Gastrocnemius medialis (tissue), 4 donors: Measurements from ENCODE around the gene MSLN. TPM values are rescaled to one million over a fixed set of nuclear protein-coding genes. Genes with fewer than 3 reads are reported as not detected.
A peak's percentile ranks its signal among the peaks of the same experiment; 100 is the strongest.

Experiments
- ATAC-seq, 2 donors: fragments of 150-250 bp; one replicate each; pipeline ENCODE4 v1.9.1; 2016
- DNase-seq, 2 donors: peaks; one replicate each; pipeline ENCODE4 v3.0.0-alpha.2; 2019
- H3K27ac ChIP-seq, 4 donors: fragments of 200-600 bp; sonication (generic); 1 replicate in 1 of 4; 2 replicates in 3 of 4; pipeline ENCODE4 v1.5.1; 2016 to 2018; ENCODE audit warnings: mild to moderate bottlenecking in 2 of 4, moderate library complexity in 1 of 4
- H3K27me3 ChIP-seq, 3 donors: fragments of 200-600 bp; sonication (generic) in 2 of 3; 1 replicate in 1 of 3; 2 replicates in 2 of 3; pipeline versions ENCODE4 v1.5.1 to v1.6.0; 2016 to 2019; ENCODE audit warnings: mild to moderate bottlenecking in 1 of 3, moderate library complexity in 1 of 3
- H3K36me3 ChIP-seq, 2 donors: fragments of 200-600 bp; sonication (generic) in 1 of 2; one replicate each; pipeline ENCODE4 v1.5.1; 2017 to 2018
- H3K4me1 ChIP-seq, 2 donors: fragments of 200-600 bp; sonication (generic) in 1 of 2; one replicate each; pipeline ENCODE4 v1.5.1; 2016 to 2017; ENCODE audit warnings: mild to moderate bottlenecking in 2 of 2
- H3K4me3 ChIP-seq, 4 donors: fragments of 200-600 bp; sonication (generic) in 3 of 4; 1 replicate in 1 of 4; 2 replicates in 3 of 4; pipeline ENCODE4 v1.5.1; 2016 to 2019; ENCODE audit warnings: mild to moderate bottlenecking in 2 of 4
- H3K9me3 ChIP-seq, 3 donors: fragments of 200-600 bp; sonication (generic) in 2 of 3; 1 replicate in 1 of 3; 2 replicates in 2 of 3; pipeline ENCODE4 v1.5.1; 2016 to 2019
- POLR2A ChIP-seq, 2 donors: fragments of 450-650 bp; IDR thresholded peaks; one replicate each; pipeline ENCODE4 v1.6.1; 2017; ENCODE audit warnings: antibody characterized with exemption in 2 of 2, mild to moderate bottlenecking in 2 of 2, moderate library complexity in 2 of 2
- in situ Hi-C, 4 donors: fragments of 200-750 bp; cut with MboI; loops; one replicate each; pipeline versions ENCODE4 v1.15.0 to v1.8.0; 2017; ENCODE audit warnings: low sequenced_read_pairs in 4 of 4
- intact Hi-C: fragments of 100-400 bp; cut with DNase I; formaldehyde crosslinking; loops from one replicate; pipeline ENCODE4 v1.15.1; 2023; ENCODE audit warnings: low total_unique reads
- total RNA-seq, 4 donors: library from RNA; depleted of rRNA; stranded (reverse); fragments of >200 nt; gene quantifications; one replicate each; pipeline versions ENCODE4 v1.1.0 to v1.2.3, GENCODE V29; 2016
- TF ChIP-seq, protein P1 (sequence below), 5 experiments: fragments of 450-650 bp in 3 of 5; fragments of 200-600 bp in 2 of 5; sonication (generic) in 2 of 5; IDR thresholded peaks in 4 of 5; conservative IDR thresholded peaks in 1 of 5; 1 replicate in 4 of 5; 2 replicates in 1 of 5; pipeline ENCODE4 v1.5.1; 2016 to 2019; ENCODE audit warnings: antibody characterized with exemption in 5 of 5, mild to moderate bottlenecking in 3 of 5, moderate library complexity in 3 of 5

MSLN gene
- total RNA-seq, 4 donors from 2014 or later = not detected

DNA sequence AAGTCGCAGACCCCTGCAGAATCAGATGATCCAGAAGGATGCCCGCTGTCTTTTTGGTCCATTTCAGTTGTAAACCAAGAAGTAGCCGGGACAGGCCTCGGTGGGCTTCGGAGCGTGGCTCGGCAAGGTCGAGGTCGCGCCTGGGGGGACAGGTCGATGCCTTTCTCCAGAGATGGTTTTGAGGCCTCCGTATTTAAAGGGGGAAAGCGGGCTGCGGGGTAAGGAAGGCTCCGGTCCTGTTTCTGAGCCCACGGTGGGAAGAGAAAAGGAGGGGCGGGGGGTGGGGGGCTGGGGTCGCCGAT is 47.5 kb downstream of the MSLN start:
- Histone ChIP-seq H3K4me1 (no peaks in the 10 kb centered on the region), H3K4me3 (peak overlapping the region; percentile 62 to 74 (median 66)), H3K27ac (no peak overlapping the region), H3K36me3 (no peaks in the 10 kb centered on the region), H3K27me3 (peaks cover 21 to 41% (median 33%) of the 10 kb centered on the region in 3 donors), H3K9me3 (no peaks in the 10 kb centered on the region)
- TF ChIP-seq POLR2A (IDR thresholded peaks at IDR 0.05) = no peak
- no peak for ATAC-seq
- DNase-seq = no peak
- intact Hi-C loops (no loop called here), in situ Hi-C loops (loop anchor here in 1 of 4 donors (25.0 kb wide), 1 partner anchor 254 kb away; the partner anchor contains the start of gene SSTR5)

DNA sequence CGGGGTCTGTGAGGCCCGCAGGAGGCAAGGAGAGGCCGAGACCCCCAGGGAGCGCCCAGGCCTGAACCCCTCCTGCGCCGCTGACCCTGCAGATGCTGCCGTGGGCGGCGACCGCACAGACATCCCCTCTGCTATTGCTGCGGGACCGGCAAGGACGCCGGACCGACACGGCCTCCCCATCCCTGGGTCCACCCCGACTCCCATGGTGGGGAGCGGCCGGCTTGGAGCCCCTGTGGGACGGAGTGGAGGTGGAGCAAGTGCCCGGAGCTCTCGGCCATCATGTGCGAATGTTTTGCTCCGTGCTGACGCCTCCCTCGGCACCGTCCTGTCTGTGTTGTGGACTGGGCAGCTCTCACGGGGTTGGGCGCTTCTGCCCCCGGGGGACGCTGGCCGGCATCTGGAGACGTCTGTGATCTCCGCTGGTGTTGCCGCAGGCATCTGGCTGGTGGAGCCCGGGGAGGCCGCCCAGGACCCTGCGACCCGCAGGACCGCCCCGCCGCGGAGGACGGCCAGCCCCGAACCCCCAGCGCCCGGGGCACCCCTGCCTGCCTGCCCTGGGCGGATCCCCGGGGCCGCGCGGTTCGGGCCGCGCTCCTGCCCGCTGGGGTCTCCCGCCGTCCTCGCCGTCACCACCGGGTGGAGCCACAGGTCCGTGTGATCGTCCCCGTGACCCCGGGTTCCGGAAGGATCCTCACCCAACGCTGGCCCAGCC is 52.8 kb downstream of the MSLN start:
- intact Hi-C loops = loop anchor here (5.0 kb wide), 1 partner anchor 244 kb away; no protein-coding TSS in a partner anchor
- no peak for DNase-seq
- H3K4me3 ChIP-seq = no peak overlapping the region

DNA sequence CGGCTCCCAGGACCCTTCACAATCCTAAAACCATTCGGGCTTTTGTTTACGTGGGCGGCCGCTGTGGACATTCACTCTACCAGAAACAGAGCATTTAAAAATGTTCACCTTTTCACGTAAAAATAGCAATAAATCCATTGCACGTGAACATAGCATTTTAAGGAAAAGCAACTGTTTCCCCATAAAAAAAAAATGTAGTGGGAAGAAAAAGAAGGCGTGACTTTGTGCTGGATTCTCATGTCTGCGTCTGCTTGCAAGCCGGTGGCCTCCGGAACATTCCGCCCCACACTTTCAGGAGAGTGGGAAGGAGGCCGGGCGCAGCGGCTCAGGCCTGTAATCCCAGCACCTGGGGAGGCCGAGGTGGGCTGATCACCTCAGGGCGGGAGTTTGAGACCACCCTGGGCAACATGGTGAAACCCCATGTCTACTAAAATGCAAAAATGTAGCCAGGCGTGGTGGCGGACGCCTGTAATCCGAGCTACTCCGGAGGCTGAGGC is 53.4 kb downstream of the MSLN start:
- DNase-seq = no peak
- TF ChIP-seq, protein P1, sequence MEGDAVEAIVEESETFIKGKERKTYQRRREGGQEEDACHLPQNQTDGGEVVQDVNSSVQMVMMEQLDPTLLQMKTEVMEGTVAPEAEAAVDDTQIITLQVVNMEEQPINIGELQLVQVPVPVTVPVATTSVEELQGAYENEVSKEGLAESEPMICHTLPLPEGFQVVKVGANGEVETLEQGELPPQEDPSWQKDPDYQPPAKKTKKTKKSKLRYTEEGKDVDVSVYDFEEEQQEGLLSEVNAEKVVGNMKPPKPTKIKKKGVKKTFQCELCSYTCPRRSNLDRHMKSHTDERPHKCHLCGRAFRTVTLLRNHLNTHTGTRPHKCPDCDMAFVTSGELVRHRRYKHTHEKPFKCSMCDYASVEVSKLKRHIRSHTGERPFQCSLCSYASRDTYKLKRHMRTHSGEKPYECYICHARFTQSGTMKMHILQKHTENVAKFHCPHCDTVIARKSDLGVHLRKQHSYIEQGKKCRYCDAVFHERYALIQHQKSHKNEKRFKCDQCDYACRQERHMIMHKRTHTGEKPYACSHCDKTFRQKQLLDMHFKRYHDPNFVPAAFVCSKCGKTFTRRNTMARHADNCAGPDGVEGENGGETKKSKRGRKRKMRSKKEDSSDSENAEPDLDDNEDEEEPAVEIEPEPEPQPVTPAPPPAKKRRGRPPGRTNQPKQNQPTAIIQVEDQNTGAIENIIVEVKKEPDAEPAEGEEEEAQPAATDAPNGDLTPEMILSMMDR (IDR thresholded peaks at IDR 0.05 in 4 of 5, conservative IDR thresholded peaks at IDR 0.05 in 1 of 5) = peak in 1 of 5 experiments; percentile 3
- TF ChIP-seq POLR2A (IDR thresholded peaks at IDR 0.05) = no peak
- H3K4me3 ChIP-seq = no peak overlapping the region
- no peaks in the 10 kb centered on the region for H3K36me3 ChIP-seq
- intact Hi-C loops = loop anchor here (5.0 kb wide), 1 partner anchor 243 kb away; no protein-coding TSS in a partner anchor
- in situ Hi-C loops = loop anchor here in 1 of 4 donors (25.0 kb wide), 1 partner anchor 248 kb away; the partner anchor contains the start of gene SSTR5
- no peaks in the 10 kb centered on the region for H3K4me1 ChIP-seq
- peaks cover 43 to 57% (median 51%) of the 10 kb centered on the region in 3 donors for H3K27me3 ChIP-seq
- no peak for ATAC-seq
- no peaks in the 10 kb centered on the region for H3K9me3 ChIP-seq
- no peak overlapping the region for H3K27ac ChIP-seq

More for the DNA sequence above, 52.8 kb downstream of the MSLN start:
- TF ChIP-seq, protein P1 (IDR thresholded peaks at IDR 0.05 in 4 of 5, conservative IDR thresholded peaks at IDR 0.05 in 1 of 5) = peak; percentile 25 to 51 (median 43)
- TF ChIP-seq POLR2A (IDR thresholded peaks at IDR 0.05) = no peak
- H3K9me3 ChIP-seq = no peaks in the 10 kb centered on the region
- in situ Hi-C loops = loop anchor here in 1 of 4 donors (25.0 kb wide), 1 partner anchor 249 kb away; the partner anchor contains the start of gene SSTR5
- no peaks in the 10 kb centered on the region for H3K4me1 ChIP-seq
- H3K27ac ChIP-seq = no peak overlapping the region
- no peak for ATAC-seq
- H3K36me3 ChIP-seq = no peaks in the 10 kb centered on the region
- H3K27me3 ChIP-seq = peaks cover 43 to 57% (median 51%) of the 10 kb centered on the region in 3 donors

DNA sequence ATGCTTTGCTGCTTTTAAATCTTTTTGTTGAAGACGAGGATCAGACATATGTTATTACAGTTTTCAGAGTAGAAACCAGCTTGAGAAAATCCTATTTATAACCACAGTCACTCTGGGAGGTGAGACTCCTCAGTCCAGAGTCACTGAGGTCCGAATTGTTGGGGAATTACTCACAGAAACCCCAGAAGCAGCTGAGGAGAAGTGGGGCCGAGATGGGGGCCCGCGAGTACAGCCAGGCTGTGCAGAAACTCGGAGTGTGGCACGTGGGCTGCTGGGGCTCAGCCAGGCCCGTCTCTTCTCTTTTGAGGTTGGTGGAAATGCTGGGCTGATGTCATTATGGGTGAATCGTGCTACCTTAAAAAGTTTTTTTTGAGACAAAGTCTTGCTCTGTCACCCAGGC is 54.4 kb downstream of the MSLN start:
- H3K27me3 ChIP-seq = peaks cover 48 to 60% (median 49%) of the 10 kb centered on the region in 3 donors
- in situ Hi-C loops (loop anchor here in 1 of 4 donors (25.0 kb wide), 1 partner anchor 247 kb away; the partner anchor contains the start of gene SSTR5), intact Hi-C loops (loop anchor here (5.0 kb wide), 1 partner anchor 242 kb away; no protein-coding TSS in a partner anchor)
- H3K9me3 ChIP-seq = no peaks in the 10 kb centered on the region
- no peak for ATAC-seq
- H3K4me1 ChIP-seq = no peaks in the 10 kb centered on the region
- TF ChIP-seq, protein P1 (IDR thresholded peaks at IDR 0.05 in 4 of 5, conservative IDR thresholded peaks at IDR 0.05 in 1 of 5) = no peak
- no peak for TF ChIP-seq POLR2A (IDR thresholded peaks at IDR 0.05)
- H3K36me3 ChIP-seq = no peaks in the 10 kb centered on the region
- no peak overlapping the region for H3K4me3 ChIP-seq
- no peak overlapping the region for H3K27ac ChIP-seq
- no peak for DNase-seq

DNA sequence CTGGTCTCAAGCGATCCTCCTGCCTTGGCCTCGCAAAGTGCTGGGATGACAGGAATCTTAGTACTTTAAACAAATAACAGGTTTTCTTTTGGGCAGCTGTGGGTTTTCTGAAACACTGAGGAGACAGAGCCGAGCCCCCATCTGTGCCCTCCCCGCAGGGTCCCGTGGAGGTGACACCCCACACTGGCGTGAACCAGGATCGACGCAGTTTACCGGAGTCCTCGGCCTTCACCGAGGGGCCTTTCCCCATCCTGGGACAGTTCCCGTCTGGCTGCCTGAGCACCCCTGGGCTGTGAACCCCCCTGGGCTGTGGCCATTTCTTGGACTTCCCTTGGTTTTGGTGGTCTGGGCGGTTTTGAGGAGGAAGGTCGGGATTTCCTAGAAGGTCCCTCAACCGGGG is 55.3 kb downstream of the MSLN start:
- in situ Hi-C loops = loop anchor here in 1 of 4 donors (25.0 kb wide), 1 partner anchor 246 kb away; the partner anchor contains the start of gene SSTR5
- H3K4me1 ChIP-seq = no peaks in the 10 kb centered on the region
- intact Hi-C loops = no loop called here
- ATAC-seq (no peak), DNase-seq (no peak)
- H3K9me3 ChIP-seq = no peaks in the 10 kb centered on the region
- H3K36me3 ChIP-seq = no peaks in the 10 kb centered on the region
- no peak overlapping the region for H3K27ac ChIP-seq
- peaks cover 45 to 60% (median 54%) of the 10 kb centered on the region in 3 donors for H3K27me3 ChIP-seq
- TF ChIP-seq, protein P1 (IDR thresholded peaks at IDR 0.05 in 4 of 5, conservative IDR thresholded peaks at IDR 0.05 in 1 of 5) = no peak
- no peak for TF ChIP-seq POLR2A (IDR thresholded peaks at IDR 0.05)
- no peak overlapping the region for H3K4me3 ChIP-seq
